Mucosa of descending colon (tissue), 3 donors: Measurements from ENCODE around the gene DDAH1. TPM values are rescaled to one million over a fixed set of nuclear protein-coding genes. Genes with fewer than 3 reads are reported as not detected.

Source experiments
- ATAC-seq: fragments of 200-7000 bp; cut with Tn5 transposase; one replicate; pipeline ENCODE4 v1.9.1; 2020; ENCODE audit warnings: mild to moderate bottlenecking, moderate library complexity
- DNase-seq, 3 donors: peaks; one replicate each; pipeline ENCODE4 v3.0.0-alpha.2; 2020
- H3K36me3 ChIP-seq: fragments of 200-600 bp; one replicate; pipeline ENCODE4 v1.8.0; 2021; ENCODE audit warnings: low read depth, mild to moderate bottlenecking
- H3K4me1 ChIP-seq: fragments of 200-600 bp; one replicate; pipeline ENCODE4 v1.8.0; 2021; ENCODE audit warnings: low read depth, mild to moderate bottlenecking
- H3K4me3 ChIP-seq: fragments of 200-600 bp; one replicate; pipeline ENCODE4 v1.8.0; 2021; ENCODE audit warnings: mild to moderate bottlenecking
- H3K9me3 ChIP-seq: fragments of 200-600 bp; one replicate; pipeline ENCODE4 v1.8.0; 2021; ENCODE audit warnings: mild to moderate bottlenecking
- CTCF ChIP-seq: fragments of 200-600 bp; IDR thresholded peaks from one replicate; pipeline ENCODE4 v1.8.0; 2022; ENCODE audit warnings: antibody characterized with exemption, mild to moderate bottlenecking
- intact Hi-C, 2 donors: fragments of 100-400 bp; cut with DNase I in 1 of 2; cut with micrococcal nuclease in 1 of 2; formaldehyde crosslinking; loops; one replicate each; pipeline versions ENCODE4 v1.11.0 to v1.11.1; 2022; cut with DNase I, micrococcal nuclease
- total RNA-seq, 3 donors: library from RNA; stranded (reverse); fragmentation: NEBNext Ultra II Directional in 2 of 3; extraction: Animal tissue kit (Norgen Biotek cat#: 25700) in 2 of 3; gene quantifications; one replicate each; pipeline versions ENCODE4 v1.2.1 to v1.2.4, GENCODE V29; 2021 to 2023
- donor health status: DM: no; HTN: no; CAD: no; lungs with moderate emphysema.
- donor health status: DM: no; HTN: no; CAD: no.
- donor health status: DM: no; HTN: yes; CAD: no.

Gene DDAH1
- total RNA-seq, 3 donors from 2014 or later, result 45.9 to 86.3 (median 74.1) TPM

DNA sequence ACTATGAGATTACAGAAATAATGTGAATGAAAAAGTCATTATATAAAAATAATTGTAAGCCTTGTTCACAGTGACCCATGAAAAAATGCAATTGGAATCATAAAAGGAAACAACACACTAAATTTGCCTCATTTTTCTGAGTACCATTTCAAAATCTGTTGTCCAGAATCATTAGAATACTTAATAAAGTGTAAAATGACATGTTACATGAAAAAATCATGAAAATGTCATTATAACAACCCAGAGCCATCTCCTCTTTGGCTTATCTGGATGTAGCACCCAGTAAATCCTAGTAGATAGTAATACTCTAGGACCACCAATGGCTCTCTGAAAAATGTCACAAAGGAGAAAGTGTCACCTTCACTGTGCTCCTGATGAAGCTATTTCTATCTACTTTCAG, 76.5 kb downstream of the DDAH1 start:
- DNase-seq (no peak), ATAC-seq (no peak)
- intact Hi-C loops, result no loop called here
- Histone ChIP-seq H3K36me3 (no peaks in the 10 kb centered on the region), H3K9me3 (peaks cover 5% of the 10 kb centered on the region), H3K4me1 (no peaks in the 10 kb centered on the region), H3K4me3 (no peak overlapping the region)
- no peak for TF ChIP-seq CTCF

DNA sequence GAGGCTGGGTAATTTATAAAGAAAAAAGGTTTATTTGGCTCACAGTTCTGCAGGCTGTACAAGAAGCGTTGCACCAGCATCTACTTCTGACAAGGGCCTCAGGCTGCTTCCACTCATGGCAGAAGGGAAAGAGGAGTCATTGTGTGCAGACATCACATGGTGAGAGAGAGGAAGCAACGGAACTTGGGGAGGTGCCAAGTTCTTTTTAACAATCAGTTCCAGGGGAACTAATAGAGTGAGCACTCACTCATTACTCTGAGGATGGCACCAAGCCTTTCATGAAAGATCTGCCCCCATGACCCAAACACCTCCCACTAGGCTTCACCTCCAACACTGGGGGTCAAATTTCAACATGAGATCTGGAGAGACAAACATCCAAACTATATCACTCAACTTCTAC, 77.2 kb downstream of the DDAH1 start:
- DNase-seq (no peak), ATAC-seq (no peak)
- Histone ChIP-seq H3K4me3 (no peak overlapping the region), H3K9me3 (peaks cover 7% of the 10 kb centered on the region), H3K4me1 (no peaks in the 10 kb centered on the region), H3K36me3 (no peaks in the 10 kb centered on the region)
- intact Hi-C loops, result no loop called here
- no peak for TF ChIP-seq CTCF

- no peak for TF ChIP-seq CTCF
- no peak for ATAC-seq
These were observed 78.8 kb downstream of the DDAH1 start for GRCh38 chr1:85386068-85386722.

DNA sequence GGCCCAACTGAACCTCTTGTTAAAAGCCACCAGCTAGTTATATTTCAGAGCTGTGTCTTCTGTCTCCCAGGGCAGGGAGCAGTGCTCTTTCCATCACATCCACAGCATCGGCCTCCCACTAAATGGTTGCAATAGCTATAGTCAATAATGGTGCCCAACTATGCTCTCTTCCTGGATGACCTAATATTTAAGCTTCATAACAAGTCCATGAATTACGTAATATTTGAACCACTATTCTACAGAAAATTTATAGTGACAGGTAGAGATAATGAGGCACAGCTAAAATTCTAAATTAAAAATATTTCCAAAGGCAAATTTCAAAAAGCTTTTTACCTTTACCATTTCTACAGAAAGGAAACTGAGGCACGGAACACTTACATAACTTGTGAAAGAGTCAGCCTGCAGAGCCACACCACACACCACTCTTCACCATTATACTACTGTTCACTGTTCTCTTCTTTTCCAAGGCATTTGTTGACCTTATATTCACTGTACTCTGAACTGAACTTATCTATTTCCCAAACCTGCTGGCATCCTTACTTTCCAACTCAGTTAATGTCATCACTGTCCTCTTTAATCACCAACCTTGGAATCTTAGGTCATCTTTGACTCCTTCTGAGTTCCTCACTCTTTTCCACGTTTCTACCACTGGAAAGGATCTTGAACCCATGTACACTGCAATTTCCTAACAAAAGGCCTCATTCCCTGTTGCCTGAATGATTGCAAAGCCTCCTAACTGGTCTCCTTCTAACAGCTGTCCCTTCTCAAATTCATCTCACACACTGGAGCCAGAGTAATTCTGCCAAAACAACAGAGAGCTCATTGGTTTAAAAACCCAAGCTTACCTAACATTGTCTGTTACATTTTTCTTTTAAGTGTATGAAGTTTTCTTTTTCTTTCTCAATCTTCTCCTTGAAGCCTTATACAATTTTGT, 85.5 kb downstream of the DDAH1 start:
- Histone ChIP-seq H3K4me1 (no peaks in the 10 kb centered on the region), H3K4me3 (no peak overlapping the region), H3K9me3 (peaks cover 6% of the 10 kb centered on the region), H3K36me3 (no peaks in the 10 kb centered on the region)
- no peak for DNase-seq
- no peak for ATAC-seq
- intact Hi-C loops, result no loop called here
- TF ChIP-seq CTCF, result no peak

More at GRCh38 chr1:85386068-85386722, 78.8 kb downstream of the DDAH1 start:
- no peak overlapping the region for H3K4me3 ChIP-seq
- DNase-seq, result no peak
- H3K9me3 ChIP-seq, result peaks cover 12% of the 10 kb centered on the region
- intact Hi-C loops, result no loop called here
- no peaks in the 10 kb centered on the region for H3K36me3 ChIP-seq
- H3K4me1 ChIP-seq, result no peaks in the 10 kb centered on the region

GRCh38 chr1:85378534-85378933, 86.4 kb downstream of the DDAH1 start:
- TF ChIP-seq CTCF, result no peak
- ATAC-seq, result no peak

More at GRCh38 chr1:85378534-85378933, 86.4 kb downstream of the DDAH1 start:
- intact Hi-C loops, result no loop called here
- Histone ChIP-seq H3K4me3 (no peak overlapping the region), H3K9me3 (peaks cover 6% of the 10 kb centered on the region), H3K36me3 (no peaks in the 10 kb centered on the region), H3K4me1 (no peaks in the 10 kb centered on the region)
- no peak for DNase-seq
